ENCODE data around the gene NHLH2.

- TF ChIP-seq, protein P1, sequence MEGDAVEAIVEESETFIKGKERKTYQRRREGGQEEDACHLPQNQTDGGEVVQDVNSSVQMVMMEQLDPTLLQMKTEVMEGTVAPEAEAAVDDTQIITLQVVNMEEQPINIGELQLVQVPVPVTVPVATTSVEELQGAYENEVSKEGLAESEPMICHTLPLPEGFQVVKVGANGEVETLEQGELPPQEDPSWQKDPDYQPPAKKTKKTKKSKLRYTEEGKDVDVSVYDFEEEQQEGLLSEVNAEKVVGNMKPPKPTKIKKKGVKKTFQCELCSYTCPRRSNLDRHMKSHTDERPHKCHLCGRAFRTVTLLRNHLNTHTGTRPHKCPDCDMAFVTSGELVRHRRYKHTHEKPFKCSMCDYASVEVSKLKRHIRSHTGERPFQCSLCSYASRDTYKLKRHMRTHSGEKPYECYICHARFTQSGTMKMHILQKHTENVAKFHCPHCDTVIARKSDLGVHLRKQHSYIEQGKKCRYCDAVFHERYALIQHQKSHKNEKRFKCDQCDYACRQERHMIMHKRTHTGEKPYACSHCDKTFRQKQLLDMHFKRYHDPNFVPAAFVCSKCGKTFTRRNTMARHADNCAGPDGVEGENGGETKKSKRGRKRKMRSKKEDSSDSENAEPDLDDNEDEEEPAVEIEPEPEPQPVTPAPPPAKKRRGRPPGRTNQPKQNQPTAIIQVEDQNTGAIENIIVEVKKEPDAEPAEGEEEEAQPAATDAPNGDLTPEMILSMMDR (IDR thresholded peaks at IDR 0.05; ENCODE audit: poor library complexity, severe bottlenecking) = no peak
- TF ChIP-seq REST (IDR thresholded peaks at IDR 0.05; ENCODE audit: borderline replicate concordance) = no peak
- TF ChIP-seq EP300 (conservative IDR thresholded peaks at IDR 0.05; ENCODE audit: poor library complexity, severe bottlenecking) = no peak
These were observed 44.0 kb downstream of the NHLH2 start for GRCh38 chr1:115796897-115797296.

Data from neural cell (in vitro differentiated cells).